IMR-90 (cell line): ENCODE results near the gene GTF3C4.

Source experiments
- CHD1 ChIP-seq: IDR thresholded peaks from 2 replicates; pipeline ENCODE4 v1.6.1; 2012; ENCODE audit warnings: low read depth, low read length, improper control_type of control experiment
- CTCF ChIP-seq: conservative IDR thresholded peaks from 2 replicates; pipeline ENCODE4 v1.5.1; 2012; ENCODE audit warnings: mild to moderate bottlenecking, low read depth, low read length, improper control_type of control experiment
- MXI1 ChIP-seq: IDR thresholded peaks from 2 replicates; pipeline ENCODE4 v1.6.1; 2012; ENCODE audit warnings: low read depth, mild to moderate bottlenecking, low read length, moderate library complexity, borderline replicate concordance
- POLR2A ChIP-seq: IDR thresholded peaks from 2 replicates; pipeline ENCODE4 v1.6.1; 2012; ENCODE audit warnings: mild to moderate bottlenecking, low read depth, low read length
- RAD21 ChIP-seq: IDR thresholded peaks from 2 replicates; pipeline ENCODE4 v1.6.1; 2012; ENCODE audit warnings: low read length, improper control_type of control experiment
- TF ChIP-seq, protein P1 (sequence below): fragments of 150-350 bp; IDR thresholded peaks from 2 replicates; pipeline ENCODE4 v1.6.1; 2017; ENCODE audit warnings: mild to moderate bottlenecking, antibody characterized with exemption, low read length, low read depth

GRCh38 chr9:132630116-132630515 is 40.1 kb upstream of the GTF3C4 start:
- TF ChIP-seq CTCF, result no peak
- no peak for TF ChIP-seq RAD21
- TF ChIP-seq MXI1, result no peak
- TF ChIP-seq, protein P1, sequence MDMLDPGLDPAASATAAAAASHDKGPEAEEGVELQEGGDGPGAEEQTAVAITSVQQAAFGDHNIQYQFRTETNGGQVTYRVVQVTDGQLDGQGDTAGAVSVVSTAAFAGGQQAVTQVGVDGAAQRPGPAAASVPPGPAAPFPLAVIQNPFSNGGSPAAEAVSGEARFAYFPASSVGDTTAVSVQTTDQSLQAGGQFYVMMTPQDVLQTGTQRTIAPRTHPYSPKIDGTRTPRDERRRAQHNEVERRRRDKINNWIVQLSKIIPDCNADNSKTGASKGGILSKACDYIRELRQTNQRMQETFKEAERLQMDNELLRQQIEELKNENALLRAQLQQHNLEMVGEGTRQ, result no peak
- TF ChIP-seq POLR2A, result no peak
- TF ChIP-seq CHD1, result no peak
